PC-3 (cell line): ENCODE data around the gene SNORC.

Experiments
- CTCF ChIP-seq: fragments of 300-600 bp; sonication (generic); conservative IDR thresholded peaks from 2 replicates; pipeline ENCODE4 v1.5.1; 2017; ENCODE audit warnings: antibody characterized with exemption, low read depth, mild to moderate bottlenecking, low read length
- EZH2phosphoT487 ChIP-seq: fragments of 300-600 bp; sonication (generic); IDR thresholded peaks from 2 replicates; pipeline ENCODE4 v1.6.1; 2018; ENCODE audit warnings: mild to moderate bottlenecking, antibody characterized with exemption, low read length, borderline replicate concordance

- TF ChIP-seq EZH2phosphoT487 (no peak), CTCF (no peak)
These were observed 33.9 kb downstream of the SNORC start for GRCh38 chr2:232903989-232904388.
